ENCODE data around the gene CDK14.

The CDK14 gene

GRCh38 chr7:90594751-90595317, 1.3 kb upstream of the CDK14 start:
- Histone ChIP-seq H3K4me2 (ENCODE audit: low read depth, low read length) (no peak overlapping the region), H2AFZ (ENCODE audit: low read length) (no peak overlapping the region)
- no peak for DNase-seq

GRCh38 chr7:90595342-90595800, 750 bp upstream of the CDK14 start:
- Histone ChIP-seq H3K9me3 (replicated peaks; ENCODE audit: insufficient read depth, low read length) (no peaks in the 10 kb centered on the region), H3F3A (ENCODE audit: insufficient read depth, low read length) (peaks cover 3% of the 10 kb centered on the region; the same call in 1 of the 2 replicates), H4K20me1 (ENCODE audit: insufficient read depth, low read length) (no peaks in the 10 kb centered on the region), H3K4me2 (ENCODE audit: low read depth, low read length) (peak overlapping the region; percentile 65), H2AFZ (ENCODE audit: low read length) (peak overlapping the region; percentile 49; the same call in 1 of the 2 replicates), H3K27me3 (replicated peaks; ENCODE audit: insufficient read depth, low read length) (no peaks in the 10 kb centered on the region), H3K4me3 (ENCODE audit: low read length) (peak overlapping the region; percentile 54), H3K79me2 (ENCODE audit: low read length) (no peaks in the 10 kb centered on the region), H3K9ac (ENCODE audit: low read length) (no peak overlapping the region; the same call in 1 of the 2 replicates), H3K9me2 (replicated peaks; ENCODE audit: insufficient read depth, low read length) (no peaks in the 10 kb centered on the region), H3K4me1 (ENCODE audit: low read length) (no peaks in the 10 kb centered on the region), H3K27ac (ENCODE audit: low read length) (no peak overlapping the region), H3K36me3 (replicated peaks; ENCODE audit: insufficient read depth, low read length) (no peaks in the 10 kb centered on the region)
- DNase-seq, result no peak
- TF ChIP-seq EZH2phosphoT487 (IDR thresholded peaks at IDR 0.05; ENCODE audit: low read length) (no peak), CTCF (IDR thresholded peaks at IDR 0.05; ENCODE audit: low read length) (no peak), EZH2 (optimal IDR thresholded peaks at IDR 0.05; ENCODE audit: low read depth, low read length) (no peak)

More at GRCh38 chr7:90594751-90595317, 1.3 kb upstream of the CDK14 start:
- Histone ChIP-seq H3K9me2 (replicated peaks; ENCODE audit: insufficient read depth, low read length) (no peaks in the 10 kb centered on the region), H4K20me1 (ENCODE audit: insufficient read depth, low read length) (no peaks in the 10 kb centered on the region), H3K27me3 (replicated peaks; ENCODE audit: insufficient read depth, low read length) (no peaks in the 10 kb centered on the region), H3K79me2 (ENCODE audit: low read length) (no peaks in the 10 kb centered on the region), H3F3A (ENCODE audit: insufficient read depth, low read length) (peaks cover 3% of the 10 kb centered on the region; the same call in 1 of the 2 replicates), H3K9ac (ENCODE audit: low read length) (no peak overlapping the region), H3K4me3 (ENCODE audit: low read length) (no peak overlapping the region), H3K4me1 (ENCODE audit: low read length) (no peaks in the 10 kb centered on the region), H3K9me3 (replicated peaks; ENCODE audit: insufficient read depth, low read length) (no peaks in the 10 kb centered on the region), H3K36me3 (replicated peaks; ENCODE audit: insufficient read depth, low read length) (no peaks in the 10 kb centered on the region), H3K27ac (ENCODE audit: low read length) (no peak overlapping the region)
- TF ChIP-seq EZH2 (optimal IDR thresholded peaks at IDR 0.05; ENCODE audit: low read depth, low read length) (no peak), CTCF (IDR thresholded peaks at IDR 0.05; ENCODE audit: low read length) (no peak), EZH2phosphoT487 (IDR thresholded peaks at IDR 0.05; ENCODE audit: low read length) (no peak)

GRCh38 chr7:90596671-90597562, 796 bp downstream of the CDK14 start:
- Histone ChIP-seq H2AFZ (ENCODE audit: low read length) (peak overlapping the region; percentile 85), H3K9ac (ENCODE audit: low read length) (peak overlapping the region; percentile 56), H3K9me2 (replicated peaks; ENCODE audit: insufficient read depth, low read length) (no peaks in the 10 kb centered on the region), H3K4me3 (ENCODE audit: low read length) (peak overlapping the region; percentile 89), H3K79me2 (ENCODE audit: low read length) (no peaks in the 10 kb centered on the region), H3K27me3 (replicated peaks; ENCODE audit: insufficient read depth, low read length) (no peaks in the 10 kb centered on the region), H3K4me1 (ENCODE audit: low read length) (no peaks in the 10 kb centered on the region), H4K20me1 (ENCODE audit: insufficient read depth, low read length) (no peaks in the 10 kb centered on the region), H3K27ac (ENCODE audit: low read length) (no peak overlapping the region), H3K36me3 (replicated peaks; ENCODE audit: insufficient read depth, low read length) (no peaks in the 10 kb centered on the region), H3K4me2 (ENCODE audit: low read depth, low read length) (peak overlapping the region; percentile 96), H3K9me3 (replicated peaks; ENCODE audit: insufficient read depth, low read length) (no peaks in the 10 kb centered on the region), H3F3A (ENCODE audit: insufficient read depth, low read length) (peaks cover 3% of the 10 kb centered on the region; the same call in 1 of the 2 replicates)
- TF ChIP-seq CTCF (IDR thresholded peaks at IDR 0.05; ENCODE audit: low read length), result no peak
- no peak for TF ChIP-seq EZH2phosphoT487 (IDR thresholded peaks at IDR 0.05; ENCODE audit: low read length)
- TF ChIP-seq EZH2 (optimal IDR thresholded peaks at IDR 0.05; ENCODE audit: low read depth, low read length), result no peak
- no peak for DNase-seq
